HG03558 (cell line): ENCODE results near the gene NR2F1-AS1.

Source experiments
- ATAC-seq: cut with Tn5 transposase; IDR thresholded peaks from one replicate; pipeline ENCODE4 v1.9.1; 2021; ENCODE audit warnings: moderate number of reproducible peaks; ENCODE audit not compliant: unreplicated experiment; ENCODE audit errors: extremely low read depth

NR2F1-AS1 gene

GRCh38 chr5:93603793-93604643 is 23.0 kb upstream of the NR2F1-AS1 start:
- ATAC-seq = no peak

GRCh38 chr5:93603078-93603792 is 22.2 kb upstream of the NR2F1-AS1 start:
- ATAC-seq = no peak

GRCh38 chr5:93602241-93603077 is 21.4 kb upstream of the NR2F1-AS1 start:
- ATAC-seq = no peak

- ATAC-seq = no peak
These were observed 20.8 kb upstream of the NR2F1-AS1 start for GRCh38 chr5:93601802-93602155.

- ATAC-seq = no peak
These were observed 20.2 kb upstream of the NR2F1-AS1 start for GRCh38 chr5:93601071-93601801.

GRCh38 chr5:93600409-93601070 is 19.5 kb upstream of the NR2F1-AS1 start:
- no peak for ATAC-seq

- no peak for ATAC-seq
These were observed 18.5 kb upstream of the NR2F1-AS1 start for GRCh38 chr5:93599399-93600120.

- no peak for ATAC-seq
These were observed 18.0 kb upstream of the NR2F1-AS1 start for GRCh38 chr5:93599001-93599379.

GRCh38 chr5:93598091-93599000 is 17.3 kb upstream of the NR2F1-AS1 start:
- no peak for ATAC-seq

- no peak for ATAC-seq
These were observed 15.9 kb upstream of the NR2F1-AS1 start for GRCh38 chr5:93596676-93597490.

- ATAC-seq = no peak
These were observed 15.3 kb upstream of the NR2F1-AS1 start for GRCh38 chr5:93596310-93596675.

GRCh38 chr5:93595420-93596147 is 14.6 kb upstream of the NR2F1-AS1 start:
- ATAC-seq = no peak

- ATAC-seq = no peak
These were observed 13.8 kb upstream of the NR2F1-AS1 start for GRCh38 chr5:93594591-93595419.

GRCh38 chr5:93593476-93594131 is 12.6 kb upstream of the NR2F1-AS1 start:
- no peak for ATAC-seq

GRCh38 chr5:93592883-93593282 is 11.9 kb upstream of the NR2F1-AS1 start:
- ATAC-seq = no peak
